Activated CD8-positive, alpha-beta T cell treated with anti-CD3 and anti-CD28 coated beads for 36 hours (primary cell): ENCODE results near the gene ANTKMT. TPM values are rescaled to one million over a fixed set of nuclear protein-coding genes. Genes with fewer than 3 reads are reported as not detected.

ENCODE experiments used
- ATAC-seq: fragments of 200-7000 bp; cut with Tn5 transposase; one replicate; pipeline ENCODE4 v1.10.0; 2021; ENCODE audit warnings: mild to moderate bottlenecking, moderate library complexity
- CTCF ChIA-PET: fragments of 350-600 bp; sonication (Branson Sonifier 250); formaldehyde crosslinking; loops from one replicate; lab custom pipeline; 2021; ENCODE audit warnings: antibody characterized with exemption; lab: Charles Lee
- POLR2A ChIA-PET: fragments of 350-600 bp; sonication (Branson Sonifier 250); formaldehyde crosslinking; loops from one replicate; lab custom pipeline; 2021; ENCODE audit warnings: antibody characterized with exemption; lab: Charles Lee
- DNase-seq: peaks from one replicate; pipeline ENCODE4 v3.0.0-alpha.2; 2020
- H3K27ac Mint-ChIP-seq: one replicate; pipeline ENCODE4 v1.8.0; 2021; ENCODE audit warnings: mild to moderate bottlenecking, mixed read lengths
- H3K27me3 Mint-ChIP-seq: one replicate; pipeline ENCODE4 v1.8.0; 2021; ENCODE audit warnings: mixed read lengths
- H3K36me3 Mint-ChIP-seq: one replicate; pipeline ENCODE4 v1.8.0; 2021; ENCODE audit warnings: low read depth, mixed read lengths
- H3K4me1 Mint-ChIP-seq: one replicate; pipeline ENCODE4 v1.8.0; 2021; ENCODE audit warnings: low read depth, mixed read lengths
- H3K4me3 Mint-ChIP-seq: one replicate; pipeline ENCODE4 v1.8.0; 2021; ENCODE audit warnings: mild to moderate bottlenecking, moderate library complexity, mixed read lengths
- H3K9me3 Mint-ChIP-seq: one replicate; pipeline ENCODE4 v1.8.0; 2021; ENCODE audit warnings: mixed read lengths
- intact Hi-C: fragments of 100-400 bp; cut with micrococcal nuclease; formaldehyde crosslinking; loops from one replicate; pipeline ENCODE4 v1.10.0; 2022
- total RNA-seq, 2 experiments: library from RNA; stranded (reverse); gene quantifications; one replicate each; pipeline ENCODE4 v1.2.3, GENCODE V29; 2021
- TF ChIP-seq, protein P1 (sequence below): fragments of 200-600 bp; IDR thresholded peaks from one replicate; pipeline ENCODE4 v1.8.0; 2022; ENCODE audit warnings: antibody characterized with exemption, mild to moderate bottlenecking

Gene ANTKMT
- total RNA-seq: 10 to 100 TPM; 34.3 to 38.4 TPM

GRCh38 chr16:720990-721764 is at the start of gene ANTKMT:
TSS of gene ANTKMT (plus strand) at chr16:721146. CDS start at chr16:721275, 129 bp downstream.
- TF ChIP-seq, protein P1, sequence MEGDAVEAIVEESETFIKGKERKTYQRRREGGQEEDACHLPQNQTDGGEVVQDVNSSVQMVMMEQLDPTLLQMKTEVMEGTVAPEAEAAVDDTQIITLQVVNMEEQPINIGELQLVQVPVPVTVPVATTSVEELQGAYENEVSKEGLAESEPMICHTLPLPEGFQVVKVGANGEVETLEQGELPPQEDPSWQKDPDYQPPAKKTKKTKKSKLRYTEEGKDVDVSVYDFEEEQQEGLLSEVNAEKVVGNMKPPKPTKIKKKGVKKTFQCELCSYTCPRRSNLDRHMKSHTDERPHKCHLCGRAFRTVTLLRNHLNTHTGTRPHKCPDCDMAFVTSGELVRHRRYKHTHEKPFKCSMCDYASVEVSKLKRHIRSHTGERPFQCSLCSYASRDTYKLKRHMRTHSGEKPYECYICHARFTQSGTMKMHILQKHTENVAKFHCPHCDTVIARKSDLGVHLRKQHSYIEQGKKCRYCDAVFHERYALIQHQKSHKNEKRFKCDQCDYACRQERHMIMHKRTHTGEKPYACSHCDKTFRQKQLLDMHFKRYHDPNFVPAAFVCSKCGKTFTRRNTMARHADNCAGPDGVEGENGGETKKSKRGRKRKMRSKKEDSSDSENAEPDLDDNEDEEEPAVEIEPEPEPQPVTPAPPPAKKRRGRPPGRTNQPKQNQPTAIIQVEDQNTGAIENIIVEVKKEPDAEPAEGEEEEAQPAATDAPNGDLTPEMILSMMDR: no peak
- Mint-ChIP-seq H3K27me3 (no peaks in the 10 kb centered on the region), H3K9me3 (no peaks in the 10 kb centered on the region), H3K36me3 (no peaks in the 10 kb centered on the region), H3K27ac (peak within 1 kb of the TSS; percentile 78), H3K4me1 (peaks cover 26% of the 10 kb centered on the region), H3K4me3 (peak within 1 kb of the TSS; percentile 78)
- intact Hi-C loops: no loop called here
- ATAC-seq (peak; percentile 67), DNase-seq (peak; percentile 85)
- POLR2A ChIA-PET: interaction anchor here (0.8 to 8.1 kb wide), 8 partner anchors 7 to 195 kb away, joined by 3 to 84 read pairs (median 8); partner anchors contain the start of genes CIAO3 and HAGHL
- CTCF ChIA-PET: interaction anchor here (0.7 to 19.6 kb wide), 8 partner anchors 9 to 82 kb away, joined by 3 to 207 read pairs (median 6); partner anchors contain the start of genes CIAO3 and METRN

- intact Hi-C loops: no loop called here
- DNase-seq (no peak), ATAC-seq (no peak)
- H3K27ac Mint-ChIP-seq: no peak overlapping the region
- ChIA-PET CTCF (no interaction called here), POLR2A (interaction anchor here (1.2 to 1.7 kb wide), 3 partner anchors 9 to 35 kb away, joined by 4 to 6 read pairs (median 5); partner anchors contain the start of genes METTL26 and STUB1)
- TF ChIP-seq, protein P1: no peak
- H3K4me1 Mint-ChIP-seq: peaks cover 12% of the 10 kb centered on the region
- H3K9me3 Mint-ChIP-seq: no peaks in the 10 kb centered on the region
- H3K27me3 Mint-ChIP-seq: peaks cover 4% of the 10 kb centered on the region
- peaks cover 10% of the 10 kb centered on the region for H3K36me3 Mint-ChIP-seq
- no peak overlapping the region for H3K4me3 Mint-ChIP-seq
Measured at GRCh38 chr16:671353-672131, 49.4 kb upstream of the ANTKMT start.

DNA sequence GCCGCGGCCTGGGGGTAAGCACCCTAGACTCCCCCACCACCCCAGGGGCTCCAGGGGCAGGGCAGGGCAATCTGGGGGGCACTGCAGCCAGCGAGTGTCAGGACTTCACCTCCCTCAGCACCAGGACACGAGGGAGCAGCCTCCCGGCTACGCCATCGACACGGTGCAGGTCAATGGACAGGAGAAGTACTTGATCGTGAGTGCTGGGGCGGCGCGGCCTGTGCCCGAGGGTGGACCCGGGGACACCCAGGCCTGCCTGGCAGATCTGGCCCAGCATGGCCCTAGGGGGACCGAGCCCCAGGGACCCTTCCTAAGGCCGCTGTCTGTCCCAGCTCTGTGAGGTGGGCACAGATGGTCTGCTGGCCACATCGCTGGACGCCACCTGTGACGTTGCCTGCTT is 48.6 kb upstream of the ANTKMT start:
- Mint-ChIP-seq H3K27ac (no peak overlapping the region), H3K4me3 (no peak overlapping the region), H3K27me3 (peaks cover 7% of the 10 kb centered on the region), H3K36me3 (peaks cover 10% of the 10 kb centered on the region), H3K9me3 (no peaks in the 10 kb centered on the region), H3K4me1 (peaks cover 11% of the 10 kb centered on the region)
- intact Hi-C loops: no loop called here
- POLR2A ChIA-PET: interaction anchor here (1.2 kb wide), 1 partner anchor 21 kb away, joined by 4 read pairs; no protein-coding TSS in a partner anchor
- TF ChIP-seq, protein P1: no peak
- DNase-seq: no peak
- no peak for ATAC-seq
- CTCF ChIA-PET: no interaction called here

GRCh38 chr16:672851-673250 is 48.1 kb upstream of the ANTKMT start:
- Mint-ChIP-seq H3K9me3 (no peaks in the 10 kb centered on the region), H3K27me3 (peaks cover 7% of the 10 kb centered on the region), H3K4me1 (peaks cover 7% of the 10 kb centered on the region), H3K36me3 (peaks cover 10% of the 10 kb centered on the region), H3K4me3 (no peak overlapping the region), H3K27ac (no peak overlapping the region)
- POLR2A ChIA-PET: interaction anchor here (0.8 kb wide), 1 partner anchor 8 kb away, joined by 5 read pairs; no protein-coding TSS in a partner anchor
- no peak for DNase-seq
- no peak for ATAC-seq
- TF ChIP-seq, protein P1: no peak
- intact Hi-C loops: no loop called here
- CTCF ChIA-PET: no interaction called here
